HL-60 (cell line): ENCODE results near the gene ENO4.

ENCODE experiments used
- DNase-seq, 2 experiments: peaks; one replicate each; pipeline ENCODE4 v3.0.0-alpha.2; 2010 to 2020; ENCODE audit warnings: low read depth in 1 of 2, low spot score in 1 of 2
- H3K27ac ChIP-seq: fragments of 250-450 bp; sonication (Bioruptor Pico); replicated peaks from 2 replicates; pipeline ENCODE4 v1.5.1; 2020; ENCODE audit warnings: mild to moderate bottlenecking, moderate library complexity
- H3K27me3 ChIP-seq: fragments of 250-450 bp; sonication (Bioruptor Pico); 2 replicates; pipeline ENCODE4 v1.5.1; 2021; ENCODE audit warnings: mild to moderate bottlenecking, moderate library complexity; ENCODE audit not compliant: insufficient read depth, poor library complexity, severe bottlenecking
- H3K4me3 ChIP-seq: replicated peaks from 2 replicates; pipeline ENCODE4 v1.5.1; 2011; ENCODE audit warnings: mild to moderate bottlenecking, control low read depth, low read length; ENCODE audit not compliant: insufficient read depth
- CTCF ChIP-seq: IDR thresholded peaks from one replicate; pipeline ENCODE4 v1.5.1; 2011; ENCODE audit warnings: low read length, control low read depth, inconsistent platforms; ENCODE audit not compliant: insufficient read depth
- GABPA ChIP-seq: IDR thresholded peaks from 2 replicates; pipeline ENCODE4 v1.6.1; 2012; ENCODE audit warnings: low read depth
- POLR2AphosphoS5 ChIP-seq: IDR thresholded peaks from 2 replicates; pipeline ENCODE4 v1.6.1; 2012; ENCODE audit warnings: low read depth
- SPI1 ChIP-seq: IDR thresholded peaks from 2 replicates; pipeline ENCODE4 v1.6.1; 2012; ENCODE audit warnings: low read depth, mild to moderate bottlenecking, borderline replicate concordance
- TF ChIP-seq, protein P1 (sequence below): IDR thresholded peaks from 2 replicates; pipeline ENCODE4 v1.6.1; 2012; ENCODE audit warnings: low read depth; ENCODE audit not compliant: insufficient replicate concordance

The ENO4 gene

DNA sequence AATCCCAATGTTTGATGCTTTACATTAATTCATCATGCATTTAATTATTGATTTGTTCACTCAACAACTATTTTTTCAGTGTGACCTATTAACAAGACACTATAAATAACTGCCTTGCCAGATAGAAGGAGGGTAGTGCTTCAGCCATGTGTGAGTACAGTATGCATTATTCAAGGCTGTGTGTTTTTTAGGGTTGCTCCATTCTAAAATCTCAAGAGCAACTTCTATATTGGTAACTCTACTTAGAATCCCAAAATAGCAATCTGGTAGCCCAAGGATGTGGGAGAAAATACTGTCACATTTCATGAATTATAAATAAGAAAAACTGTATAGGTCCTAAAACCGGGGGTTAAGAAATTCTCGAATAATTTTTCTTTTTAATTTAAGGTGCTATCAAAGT lies 69.9 kb downstream of the ENO4 start:
- Histone ChIP-seq H3K4me3 (no peak overlapping the region), H3K27me3 (no peaks in the 10 kb centered on the region), H3K27ac (no peak overlapping the region)
- TF ChIP-seq, protein P1, sequence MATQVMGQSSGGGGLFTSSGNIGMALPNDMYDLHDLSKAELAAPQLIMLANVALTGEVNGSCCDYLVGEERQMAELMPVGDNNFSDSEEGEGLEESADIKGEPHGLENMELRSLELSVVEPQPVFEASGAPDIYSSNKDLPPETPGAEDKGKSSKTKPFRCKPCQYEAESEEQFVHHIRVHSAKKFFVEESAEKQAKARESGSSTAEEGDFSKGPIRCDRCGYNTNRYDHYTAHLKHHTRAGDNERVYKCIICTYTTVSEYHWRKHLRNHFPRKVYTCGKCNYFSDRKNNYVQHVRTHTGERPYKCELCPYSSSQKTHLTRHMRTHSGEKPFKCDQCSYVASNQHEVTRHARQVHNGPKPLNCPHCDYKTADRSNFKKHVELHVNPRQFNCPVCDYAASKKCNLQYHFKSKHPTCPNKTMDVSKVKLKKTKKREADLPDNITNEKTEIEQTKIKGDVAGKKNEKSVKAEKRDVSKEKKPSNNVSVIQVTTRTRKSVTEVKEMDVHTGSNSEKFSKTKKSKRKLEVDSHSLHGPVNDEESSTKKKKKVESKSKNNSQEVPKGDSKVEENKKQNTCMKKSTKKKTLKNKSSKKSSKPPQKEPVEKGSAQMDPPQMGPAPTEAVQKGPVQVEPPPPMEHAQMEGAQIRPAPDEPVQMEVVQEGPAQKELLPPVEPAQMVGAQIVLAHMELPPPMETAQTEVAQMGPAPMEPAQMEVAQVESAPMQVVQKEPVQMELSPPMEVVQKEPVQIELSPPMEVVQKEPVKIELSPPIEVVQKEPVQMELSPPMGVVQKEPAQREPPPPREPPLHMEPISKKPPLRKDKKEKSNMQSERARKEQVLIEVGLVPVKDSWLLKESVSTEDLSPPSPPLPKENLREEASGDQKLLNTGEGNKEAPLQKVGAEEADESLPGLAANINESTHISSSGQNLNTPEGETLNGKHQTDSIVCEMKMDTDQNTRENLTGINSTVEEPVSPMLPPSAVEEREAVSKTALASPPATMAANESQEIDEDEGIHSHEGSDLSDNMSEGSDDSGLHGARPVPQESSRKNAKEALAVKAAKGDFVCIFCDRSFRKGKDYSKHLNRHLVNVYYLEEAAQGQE: no peak
- TF ChIP-seq CTCF: no peak
- no peak for DNase-seq

- TF ChIP-seq GABPA: no peak
- TF ChIP-seq, protein P1: no peak
- TF ChIP-seq POLR2AphosphoS5: no peak
- no peak for TF ChIP-seq SPI1
- no peak for TF ChIP-seq CTCF
- no peak overlapping the region for H3K27ac ChIP-seq
Observed at GRCh38 chr10:116919706-116920105, 70.4 kb downstream of the ENO4 start.

GRCh38 chr10:116925056-116925455 lies 75.8 kb downstream of the ENO4 start:
- TF ChIP-seq POLR2AphosphoS5 (no peak), CTCF (no peak), SPI1 (no peak), GABPA (no peak)
- TF ChIP-seq, protein P1: no peak
- Histone ChIP-seq H3K4me3 (no peak overlapping the region), H3K27me3 (no peaks in the 10 kb centered on the region), H3K27ac (no peak overlapping the region)
- no peak for DNase-seq

More at GRCh38 chr10:116919706-116920105, 70.4 kb downstream of the ENO4 start:
- no peak for DNase-seq
- H3K4me3 ChIP-seq: no peak overlapping the region
- H3K27me3 ChIP-seq: no peaks in the 10 kb centered on the region
